GM19099 (cell line): ENCODE measurements around the gene FAM81A.

ENCODE experiments used
- POLR2A ChIP-seq: IDR thresholded peaks from 3 replicates; pipeline ENCODE4 v1.6.1; 2011; ENCODE audit warnings: low read depth; ENCODE audit not compliant: insufficient read length; ENCODE audit errors: extremely low read depth

Gene FAM81A

DNA sequence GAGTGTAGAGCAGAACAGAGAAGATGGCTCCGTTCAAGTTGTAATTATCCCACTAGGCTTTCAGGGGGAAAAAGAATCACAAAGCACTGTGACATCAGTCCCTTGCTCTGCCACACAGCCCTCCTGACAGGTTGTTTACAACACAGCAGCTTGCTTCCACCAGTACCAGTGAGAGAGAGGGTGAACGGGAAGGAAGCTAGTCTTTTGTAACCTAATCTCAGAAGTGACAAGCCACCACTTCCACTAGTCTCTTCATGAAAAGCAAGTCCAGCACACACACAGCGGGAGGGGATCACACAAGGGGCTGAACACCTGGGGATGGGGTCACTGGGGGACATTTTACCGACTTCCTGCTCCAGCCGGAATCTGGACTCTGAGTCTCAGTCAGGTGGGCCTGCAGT, 86.3 kb downstream of the FAM81A start:
- TF ChIP-seq POLR2A = no peak

DNA sequence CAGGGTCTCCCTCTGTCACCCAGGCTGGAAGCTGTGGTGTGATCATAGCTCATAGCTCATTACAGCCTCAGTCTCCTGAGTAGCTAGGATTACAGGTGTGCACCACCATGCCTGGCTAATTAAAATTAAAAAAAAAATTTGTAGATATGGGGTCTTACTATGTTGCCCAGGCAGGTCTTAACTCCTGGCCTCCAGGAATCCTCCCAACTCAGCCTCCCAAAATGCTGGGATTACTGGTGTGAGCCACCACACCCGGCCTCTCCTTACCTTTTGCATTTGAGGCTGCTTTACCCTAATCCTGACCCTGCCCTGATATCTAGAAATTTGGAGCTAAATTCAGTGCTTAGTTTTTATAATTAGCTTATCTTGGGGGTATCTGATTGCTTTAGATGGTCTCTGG, 90.4 kb downstream of the FAM81A start:
- no peak for TF ChIP-seq POLR2A

DNA sequence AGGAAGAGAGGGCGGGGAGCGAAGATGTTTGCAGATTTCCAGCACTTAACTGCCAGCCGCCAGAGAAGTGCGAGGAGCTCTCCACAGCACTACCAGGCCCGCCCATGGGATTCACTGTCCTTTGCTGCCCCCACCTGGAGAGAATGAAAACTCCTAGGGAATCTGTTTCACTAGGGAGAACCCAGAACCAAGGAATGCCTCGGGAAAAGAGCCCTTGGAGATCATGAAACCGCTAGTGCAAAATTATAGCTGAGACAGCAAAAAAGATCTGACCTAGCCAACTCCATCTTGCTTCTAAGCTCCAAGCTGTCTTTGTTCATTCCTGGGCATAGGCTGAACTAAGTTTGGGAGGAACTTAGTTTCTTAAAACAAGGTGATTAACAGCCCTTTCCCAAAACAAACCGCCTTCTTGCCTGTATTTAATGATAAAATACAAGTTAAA, 91.0 kb downstream of the FAM81A start:
- no peak for TF ChIP-seq POLR2A

- TF ChIP-seq POLR2A = no peak
Measured at GRCh38 chr15:59531066-59531675, 93.2 kb downstream of the FAM81A start.

GRCh38 chr15:59532770-59533379, 94.9 kb downstream of the FAM81A start:
- no peak for TF ChIP-seq POLR2A

DNA sequence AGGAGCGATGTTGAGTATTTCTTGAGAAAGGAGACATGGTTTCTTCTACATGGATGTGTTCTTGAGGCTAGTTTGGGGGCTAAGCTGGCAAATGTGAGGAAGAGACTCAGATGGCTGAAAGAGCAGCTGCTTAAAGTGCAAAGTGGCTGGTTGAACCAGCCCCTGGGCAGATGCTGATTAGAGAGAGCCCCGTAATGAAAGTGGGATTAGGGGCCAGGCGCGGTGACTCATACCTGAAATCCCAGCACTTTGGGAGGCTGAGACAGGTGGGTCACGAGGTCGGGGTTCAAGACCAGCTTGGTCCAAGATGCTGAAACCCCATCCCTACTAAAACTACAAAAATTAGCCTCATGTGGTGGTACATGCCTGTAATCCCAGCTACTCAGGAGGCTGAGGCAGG, 98.6 kb downstream of the FAM81A start:
- no peak for TF ChIP-seq POLR2A

DNA sequence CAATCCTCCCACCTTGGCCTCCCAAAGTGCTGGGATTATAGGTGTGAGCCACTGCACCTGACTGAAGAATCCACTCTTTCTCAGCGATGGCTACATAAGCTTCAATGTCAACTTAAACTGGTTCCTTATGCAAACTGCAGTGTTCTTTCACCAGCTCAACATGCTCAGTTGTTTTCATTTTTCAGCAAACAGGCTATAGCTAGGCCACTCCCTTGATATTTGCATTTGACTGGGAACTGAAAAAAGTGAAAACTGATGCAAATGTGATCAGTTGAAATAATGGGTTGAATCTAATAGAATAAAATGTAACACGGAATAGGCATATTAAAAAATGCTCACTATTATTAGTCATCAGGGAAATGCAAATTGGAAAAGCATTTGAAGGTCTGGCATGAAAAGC, 99.4 kb downstream of the FAM81A start:
- no peak for TF ChIP-seq POLR2A

- TF ChIP-seq POLR2A = no peak
Measured at GRCh38 chr15:59538494-59538893, 100.5 kb downstream of the FAM81A start.

DNA sequence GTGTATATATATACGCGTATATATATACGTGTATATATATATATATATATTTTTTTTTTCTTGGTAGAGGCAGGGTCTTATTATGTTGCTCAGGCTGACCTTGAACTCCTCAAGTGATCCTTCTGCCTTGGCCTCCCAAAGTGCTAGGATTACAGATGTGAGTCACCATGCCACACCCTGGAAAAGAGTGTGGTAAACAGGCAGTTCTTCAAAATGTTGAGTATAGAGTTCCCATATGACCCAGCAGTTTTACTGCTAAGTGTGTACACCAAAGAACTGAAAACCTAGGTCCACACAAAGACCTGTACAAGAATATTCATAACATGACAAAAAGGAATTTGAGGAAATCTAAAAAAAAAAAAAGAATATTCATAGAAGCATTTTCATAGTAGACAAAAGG, 101.8 kb downstream of the FAM81A start:
- TF ChIP-seq POLR2A = no peak

GRCh38 chr15:59540654-59541053, 102.7 kb downstream of the FAM81A start:
- no peak for TF ChIP-seq POLR2A

DNA sequence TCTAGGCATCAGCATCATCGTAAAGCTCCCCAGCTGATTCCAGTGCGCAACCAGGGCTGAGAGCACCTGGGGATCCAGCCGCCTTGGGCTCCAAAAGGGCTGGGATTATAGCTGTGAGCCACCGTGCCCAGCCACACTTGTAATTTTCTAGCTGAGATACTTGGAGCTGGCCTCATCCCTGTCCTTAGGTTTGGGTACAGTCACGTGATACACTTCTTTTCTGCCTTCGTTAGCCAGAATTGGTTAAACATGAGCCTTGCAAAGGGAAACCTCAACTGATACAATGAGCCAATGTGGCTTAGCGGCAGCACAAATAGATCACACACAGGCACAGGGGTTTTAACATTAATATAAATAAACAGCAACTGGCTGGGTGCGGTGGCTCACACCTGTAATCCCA, 103.8 kb downstream of the FAM81A start:
- no peak for TF ChIP-seq POLR2A

- no peak for TF ChIP-seq POLR2A
Measured at GRCh38 chr15:59543721-59544547, 105.9 kb downstream of the FAM81A start.

DNA sequence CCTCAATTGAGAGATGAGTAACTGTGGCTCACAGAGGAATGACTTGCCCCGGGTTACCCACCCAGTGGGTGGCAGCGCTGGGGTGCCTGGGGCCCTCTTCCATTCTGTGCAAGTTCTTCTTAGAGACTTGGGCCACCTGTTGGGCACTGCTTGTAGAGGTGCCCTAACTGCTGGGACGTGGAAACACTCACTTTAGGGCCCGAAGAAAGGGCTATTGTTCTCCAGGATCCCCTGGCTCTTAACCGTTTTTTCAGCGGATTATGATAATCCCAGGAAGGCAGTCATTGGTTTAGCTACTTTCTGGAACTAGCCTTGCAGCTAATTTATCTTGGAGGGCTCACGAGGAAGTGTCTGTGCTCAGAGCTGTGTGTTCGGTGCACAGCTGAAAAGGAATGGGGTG, 107.6 kb downstream of the FAM81A start:
- no peak for TF ChIP-seq POLR2A

DNA sequence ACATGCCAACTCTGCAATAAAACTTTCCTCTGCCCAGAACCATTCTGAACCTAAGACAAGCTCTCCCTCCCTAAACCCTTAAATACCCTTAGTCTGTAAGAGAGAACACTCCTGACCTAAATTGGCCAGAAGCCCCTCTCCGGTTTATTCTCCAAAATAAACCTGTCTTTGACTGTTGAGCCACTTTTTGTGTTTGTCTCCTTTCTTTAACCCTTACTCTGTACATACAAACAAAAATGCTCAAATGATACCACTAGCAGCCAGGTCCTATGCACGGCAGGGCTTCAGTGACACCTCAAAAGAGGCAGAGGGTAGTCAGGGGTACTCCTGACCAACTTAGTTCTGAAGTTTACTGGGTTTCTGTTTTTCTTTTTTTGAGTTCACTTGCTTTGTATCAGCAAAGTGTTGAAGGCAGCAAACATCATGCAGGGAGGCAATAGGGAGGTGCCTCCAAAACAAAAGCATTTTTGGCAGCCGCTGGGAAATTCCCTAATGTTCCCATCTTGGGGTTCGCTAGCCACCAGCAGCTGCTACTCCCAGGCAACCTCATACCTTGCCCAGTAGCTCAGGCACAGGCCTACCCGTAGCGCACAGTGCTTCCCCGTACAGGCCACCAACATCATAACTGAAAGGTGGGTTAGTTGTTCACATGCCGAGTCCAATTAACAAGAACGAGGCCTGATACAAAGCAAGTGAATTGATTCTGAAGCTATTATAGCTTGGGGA, 110.7 kb downstream of the FAM81A start:
- TF ChIP-seq POLR2A = no peak
